Omental fat pad (tissue), 4 donors: ENCODE data around the gene ECE2. TPM values are rescaled to one million over a fixed set of nuclear protein-coding genes. Genes with fewer than 3 reads are reported as not detected.

Experiments used
- ATAC-seq: fragments of 150-250 bp; one replicate; pipeline ENCODE4 v1.9.1; 2016; ENCODE audit warnings: mild to moderate bottlenecking, moderate library complexity; ENCODE audit not compliant: low FRiP score
- DNase-seq: peaks from one replicate; pipeline ENCODE4 v3.0.0-alpha.2; 2019; ENCODE audit warnings: low spot score
- CTCF ChIP-seq, 3 donors: fragments of 450-650 bp; IDR thresholded peaks; one replicate each; pipeline ENCODE4 v1.5.1; 2016 to 2017; ENCODE audit warnings: antibody characterized with exemption in 3 of 3, mild to moderate bottlenecking in 3 of 3, moderate library complexity in 2 of 3
- total RNA-seq, 4 donors: library from RNA; depleted of rRNA; stranded (reverse); fragments of >200 nt; gene quantifications; one replicate each; pipeline ENCODE4 v1.1.0, GENCODE V29; 2016

ECE2 gene
- total RNA-seq, 4 donors from 2014 or later, result not detected

DNA sequence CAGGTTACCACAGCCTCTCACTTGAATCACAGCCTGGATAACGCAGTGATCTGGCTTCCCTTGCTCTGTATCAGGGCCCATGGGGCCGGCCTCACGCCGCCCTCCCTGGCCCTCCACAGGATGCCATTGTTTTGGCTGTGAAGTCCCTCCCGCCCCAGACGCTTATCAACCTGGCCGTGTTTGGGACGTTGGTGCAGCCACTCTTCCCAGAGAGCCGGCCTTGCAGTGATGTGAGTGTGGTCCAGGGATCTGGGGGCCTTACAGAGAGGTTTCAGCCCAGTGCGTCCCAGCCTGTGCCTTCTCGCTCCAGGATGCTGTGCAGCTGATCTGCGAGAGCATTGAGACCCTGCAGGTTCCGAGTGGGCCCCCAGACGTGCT lies 39.8 kb upstream of the ECE2 start:
- TF ChIP-seq CTCF (IDR thresholded peaks at IDR 0.05), result no peak
- ATAC-seq (no peak), DNase-seq (no peak)

GRCh38 chr3:184236636-184237035 lies 39.2 kb upstream of the ECE2 start:
- no peak for DNase-seq
- ATAC-seq, result no peak
- no peak for TF ChIP-seq CTCF (IDR thresholded peaks at IDR 0.05)

DNA sequence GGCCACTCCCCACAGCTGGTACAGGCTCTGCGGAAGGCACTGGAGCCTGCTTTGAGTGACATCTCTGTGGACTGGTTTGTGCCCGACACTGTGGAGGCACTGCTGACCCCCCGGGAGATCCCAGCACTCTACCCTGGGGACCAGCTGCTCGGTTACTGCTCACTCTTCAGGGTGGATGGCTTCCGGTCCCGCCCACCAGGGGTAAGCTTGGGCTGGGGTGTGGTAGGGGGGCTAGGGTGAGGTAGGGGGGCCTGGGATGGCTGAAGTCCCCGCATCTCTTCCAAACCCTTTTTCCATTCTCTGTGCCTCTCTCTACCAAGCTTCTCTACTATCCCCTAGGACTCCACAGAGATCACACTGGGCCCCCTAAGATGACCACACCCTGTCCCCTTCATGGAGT lies 38.6 kb upstream of the ECE2 start:
- ATAC-seq, result no peak
- no peak for TF ChIP-seq CTCF (IDR thresholded peaks at IDR 0.05)

GRCh38 chr3:184237807-184238206 lies 38.0 kb upstream of the ECE2 start:
- no peak for TF ChIP-seq CTCF (IDR thresholded peaks at IDR 0.05)
- ATAC-seq (no peak), DNase-seq (no peak)

More for the DNA sequence above, 38.6 kb upstream of the ECE2 start:
- DNase-seq, result no peak

- no peak for ATAC-seq
- TF ChIP-seq CTCF (IDR thresholded peaks at IDR 0.05), result no peak
- DNase-seq, result no peak
Observed at GRCh38 chr3:184238246-184238818, 37.5 kb upstream of the ECE2 start.

GRCh38 chr3:184239221-184239620 lies 36.6 kb upstream of the ECE2 start:
- DNase-seq, result no peak
- TF ChIP-seq CTCF (IDR thresholded peaks at IDR 0.05), result no peak
- no peak for ATAC-seq

DNA sequence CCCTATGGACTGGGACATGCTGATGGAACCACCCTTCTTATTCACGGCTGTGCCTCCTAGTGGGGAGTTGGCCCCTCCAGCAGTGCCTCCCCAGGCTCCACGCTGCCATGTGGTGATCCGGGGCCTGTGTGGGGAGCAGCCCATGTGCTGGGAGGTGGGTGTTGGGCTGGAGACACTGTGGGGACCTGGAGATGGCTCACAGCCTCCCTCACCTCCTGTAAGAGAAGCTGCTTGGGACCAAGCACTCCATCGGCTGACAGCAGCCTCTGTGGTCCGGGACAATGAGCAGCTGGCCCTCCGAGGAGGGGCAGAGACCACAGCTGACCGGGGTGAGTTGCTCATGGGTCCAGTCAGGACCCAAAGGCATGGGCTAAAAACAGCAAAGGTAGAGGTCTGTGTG lies 36.1 kb upstream of the ECE2 start:
- TF ChIP-seq CTCF (IDR thresholded peaks at IDR 0.05), result no peak
- DNase-seq, result no peak
- ATAC-seq, result no peak
